Endometrial microvascular endothelial cells (primary cell): ENCODE data around the gene DPP10. TPM values are rescaled to one million over a fixed set of nuclear protein-coding genes. Genes with fewer than 3 reads are reported as not detected.
"Not testable (repeated sequence)": the region's sequence is repeated elsewhere in the genome, so short reads cannot be mapped to it uniquely, and the experiment has no call there.

Experiments
- in situ Hi-C: cut with HindIII; loops from 2 replicates; pipeline ENCODE4 v1.10.0; 2017; ENCODE audit warnings: low sequenced_read_pairs, low pct_unique_long_range_greater_than_20kb; ENCODE audit errors: inconsistent ontology term
- total RNA-seq: library from RNA; depleted of rRNA; stranded (reverse); fragments of >200 nt; gene quantifications from one replicate; pipeline ENCODE4 v1.2.3, GENCODE V29; 2015; ENCODE audit errors: inconsistent ontology term

Gene DPP10
- total RNA-seq, 1 donor from 2014 or later = not detected

DNA sequence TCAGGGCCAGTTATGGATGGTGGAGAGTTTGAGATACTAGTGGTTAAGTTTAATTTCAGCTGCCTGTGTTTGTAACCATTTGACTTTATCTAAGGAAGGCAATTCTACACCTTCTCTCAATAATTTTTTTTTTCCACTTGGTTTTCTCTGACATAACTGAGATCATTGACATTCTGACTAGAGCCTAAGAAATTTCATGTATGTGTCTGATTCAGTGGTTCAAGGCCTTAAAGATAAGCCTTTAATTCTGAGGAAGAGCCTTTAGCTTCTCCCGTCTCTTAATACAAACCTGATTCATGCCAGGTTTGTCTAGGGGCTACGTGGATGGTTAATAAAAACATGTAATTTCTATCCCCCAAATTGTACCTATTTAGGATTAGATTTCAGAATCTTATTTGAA is 971.4 kb downstream of the DPP10 start:
- in situ Hi-C loops = no loop called here

DNA sequence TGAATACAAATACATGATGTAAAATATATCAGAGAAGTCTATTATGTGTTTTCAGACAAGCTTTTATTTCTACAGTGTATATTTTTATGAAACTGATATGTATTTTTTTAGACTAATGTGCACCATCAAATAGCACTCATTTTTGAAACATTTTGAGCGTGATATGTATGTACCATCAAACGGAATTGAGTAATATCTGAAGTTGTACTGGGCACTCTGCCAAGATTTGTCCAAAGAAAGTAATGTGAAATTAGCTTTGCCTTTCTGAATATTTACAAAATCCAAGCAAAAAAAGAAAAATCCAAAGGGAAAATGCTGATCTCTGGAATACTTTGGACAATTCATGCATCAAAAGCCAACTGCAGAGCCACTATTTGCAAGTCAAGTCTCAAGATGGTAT is 972.0 kb downstream of the DPP10 start:
- in situ Hi-C loops = no loop called here

DNA sequence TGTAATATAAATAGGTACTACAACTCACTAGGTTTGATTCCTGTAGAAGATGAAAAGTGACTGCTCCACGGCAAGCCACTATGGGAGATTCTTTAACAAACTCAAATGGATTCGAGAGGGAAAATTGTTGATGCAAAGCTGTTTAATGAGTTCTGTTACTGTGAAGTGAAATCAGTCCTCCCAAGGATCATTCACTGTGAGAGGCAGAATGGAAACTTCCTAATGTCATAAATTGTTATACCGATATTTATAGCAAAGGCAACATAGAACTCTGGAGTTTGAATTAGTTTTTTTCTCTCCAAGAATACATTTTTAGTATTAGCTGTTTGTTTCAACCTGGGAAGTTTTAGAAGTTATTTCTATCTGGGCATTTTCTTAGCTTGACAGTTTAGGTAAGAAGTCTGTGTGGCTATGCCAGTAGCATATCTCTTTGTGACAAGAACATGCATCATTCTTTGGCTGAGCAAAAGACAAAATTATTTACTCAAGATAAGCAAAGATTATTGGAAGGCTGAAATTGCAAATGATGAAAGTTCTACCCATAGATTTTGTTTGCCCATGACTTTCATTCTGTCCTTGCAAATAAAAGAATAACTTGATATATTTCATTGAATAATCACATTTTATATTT is 979.7 kb downstream of the DPP10 start:
- in situ Hi-C loops = no loop called here

DNA sequence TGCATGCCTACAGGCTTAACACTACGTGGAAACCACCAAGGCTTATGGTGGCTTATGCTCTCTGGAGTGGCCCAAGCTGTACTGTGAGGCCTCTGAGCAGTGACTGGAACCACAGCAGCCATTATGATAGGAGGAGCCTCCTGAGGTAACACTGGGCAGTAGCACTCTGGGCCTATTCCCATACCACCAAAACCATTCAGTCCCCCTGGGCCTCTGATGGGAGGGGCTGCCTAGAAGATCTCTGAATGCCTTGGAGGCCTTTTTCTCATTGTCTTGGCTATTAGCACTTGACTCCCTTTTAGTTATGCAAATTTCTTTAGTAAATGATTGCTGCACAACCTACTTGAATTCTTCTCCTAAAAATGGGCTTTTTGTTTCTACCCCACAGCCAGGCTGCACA is 985.0 kb downstream of the DPP10 start:
- in situ Hi-C loops = no loop called here

DNA sequence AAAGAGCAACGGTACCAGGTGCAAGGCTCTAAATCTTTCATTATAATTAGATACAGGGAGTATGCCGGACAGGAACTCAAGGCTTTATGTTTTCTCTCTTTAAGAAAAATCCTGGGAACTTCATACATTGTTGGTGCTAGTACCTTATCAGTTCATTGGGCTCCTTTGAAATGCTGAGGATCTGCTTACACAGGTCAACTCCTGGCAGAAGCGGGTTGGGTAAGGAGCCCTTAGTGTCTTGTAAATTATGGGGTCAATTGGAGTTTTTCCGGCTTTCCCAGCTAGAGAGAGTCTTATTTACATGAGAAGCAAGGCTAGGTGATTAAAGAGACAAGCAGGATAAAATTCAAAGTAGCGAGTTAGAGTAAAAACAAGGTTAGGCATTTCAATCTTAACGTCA is 998.3 kb downstream of the DPP10 start:
- in situ Hi-C loops = not testable (repeated sequence)

DNA sequence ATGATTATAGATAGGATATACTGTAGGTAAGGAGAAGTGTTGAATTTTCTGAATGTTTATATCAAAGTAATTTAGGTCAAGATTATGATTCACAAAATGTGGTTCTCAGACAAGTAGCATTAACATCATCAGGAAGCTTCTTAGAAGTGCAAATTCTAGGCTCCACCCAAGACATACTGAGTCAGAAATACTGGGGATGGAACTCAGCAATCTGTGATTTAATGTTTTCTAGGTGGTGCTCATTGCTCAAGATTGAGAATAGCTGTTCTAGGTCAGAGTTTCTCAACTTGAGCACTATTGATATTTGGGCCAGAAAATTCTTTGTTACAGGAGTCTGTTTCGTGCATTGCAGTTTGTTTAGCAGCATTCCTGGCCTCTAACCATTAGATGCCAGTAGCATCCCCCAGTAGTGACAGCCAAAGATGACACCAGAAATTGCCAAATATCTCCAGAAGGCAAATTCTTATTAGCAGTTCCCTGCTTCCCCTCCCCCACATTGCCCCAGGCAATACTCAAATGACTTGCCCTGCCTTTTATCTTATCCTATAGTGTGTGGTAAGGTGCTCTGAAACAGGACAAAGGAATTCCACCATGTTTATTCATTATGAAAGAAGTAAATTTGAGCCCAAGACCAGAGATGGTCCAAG is 1001.2 kb downstream of the DPP10 start:
- in situ Hi-C loops = no loop called here

DNA sequence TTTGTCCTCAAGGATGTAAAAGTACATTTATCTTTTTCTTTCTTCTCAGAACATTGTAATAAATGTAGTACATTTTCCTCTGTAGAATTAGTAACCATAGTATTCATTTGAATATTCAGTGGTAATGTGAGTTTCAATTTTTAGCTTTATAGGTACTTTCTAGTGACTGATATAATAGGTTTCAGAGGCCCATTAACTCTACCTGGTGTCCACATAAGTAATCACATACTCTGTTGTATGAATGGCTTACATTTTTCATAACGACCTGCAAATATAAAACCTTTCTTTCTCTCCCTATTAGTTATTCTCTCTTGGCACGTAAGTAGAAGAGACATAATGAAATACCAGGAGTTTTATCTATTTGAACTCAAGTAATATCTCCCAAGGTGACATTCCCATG is 1017.6 kb downstream of the DPP10 start:
- in situ Hi-C loops = no loop called here

DNA sequence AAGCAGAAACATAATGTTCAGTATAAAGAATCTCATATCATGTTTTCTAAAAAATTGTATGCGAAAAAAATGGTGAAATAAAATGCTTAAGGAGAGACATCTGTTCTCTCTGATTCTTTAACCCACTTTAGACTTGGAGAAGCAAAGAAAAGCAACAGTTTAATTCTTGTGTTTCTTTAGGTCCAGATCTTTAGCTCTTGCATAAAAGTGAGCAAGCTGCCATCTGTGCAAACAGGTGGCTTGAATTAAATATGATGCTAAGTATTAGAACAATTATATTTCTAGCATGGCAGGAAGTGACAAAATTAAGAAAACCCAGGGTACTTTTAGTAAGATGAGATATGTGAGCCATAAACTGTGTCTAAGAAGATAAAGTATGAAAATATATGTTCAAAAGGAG is 1038.3 kb downstream of the DPP10 start:
- in situ Hi-C loops = no loop called here

DNA sequence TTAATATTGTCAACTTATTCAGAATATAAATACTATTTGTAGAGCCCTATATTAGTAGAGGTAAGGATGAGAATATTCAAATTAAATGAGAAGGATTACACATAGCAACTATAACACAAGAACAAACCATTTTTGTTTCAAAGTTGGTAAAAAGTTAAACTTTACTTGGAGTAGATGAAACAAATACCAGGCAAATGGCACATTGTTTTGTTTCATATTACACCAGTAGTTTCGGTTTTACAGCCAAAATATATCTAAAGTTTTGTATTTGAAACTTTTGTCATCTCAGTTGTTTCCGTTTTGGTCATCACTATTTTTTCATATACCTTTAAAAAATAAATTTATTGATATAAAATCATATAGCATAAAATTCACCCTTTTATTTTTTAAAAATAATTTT is 1039.4 kb downstream of the DPP10 start:
- in situ Hi-C loops = no loop called here

DNA sequence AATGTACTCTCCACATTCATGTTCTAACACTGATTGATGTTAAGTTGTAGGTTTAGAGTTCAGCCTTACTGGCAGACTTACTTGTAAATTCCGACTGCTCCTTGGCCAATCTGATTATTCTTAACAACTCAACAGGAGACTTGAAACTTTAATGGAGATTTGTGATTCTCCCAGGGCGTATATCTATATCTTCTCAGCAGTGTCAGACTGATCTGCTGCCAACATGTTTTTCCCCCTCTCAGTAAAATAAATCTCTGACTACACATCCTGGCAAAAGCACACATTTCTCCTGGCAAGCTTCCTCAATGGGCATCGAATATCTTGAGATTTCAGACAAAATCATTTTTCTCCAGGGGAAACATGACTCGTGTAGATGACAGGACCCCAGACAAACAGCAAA is 1041.2 kb downstream of the DPP10 start:
- in situ Hi-C loops = no loop called here

DNA sequence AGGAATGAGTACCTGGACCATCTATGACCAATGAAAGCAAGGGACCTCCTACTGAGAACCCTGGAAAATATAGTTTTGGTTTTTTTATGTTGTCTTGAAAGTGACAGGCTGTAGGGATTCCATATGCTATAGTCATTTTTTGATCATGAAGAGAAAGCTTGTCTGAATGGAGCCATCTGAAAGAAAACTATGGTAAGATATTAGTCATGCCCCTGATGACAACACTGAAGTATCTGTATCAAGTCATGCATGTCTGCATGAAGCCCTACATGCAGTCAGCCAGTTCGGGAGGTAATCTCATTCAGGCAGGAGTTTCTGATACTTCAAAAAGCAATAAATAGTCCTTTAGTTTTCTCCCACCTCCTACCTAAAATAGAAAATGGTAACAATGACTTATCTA is 1042.0 kb downstream of the DPP10 start:
- in situ Hi-C loops = no loop called here

DNA sequence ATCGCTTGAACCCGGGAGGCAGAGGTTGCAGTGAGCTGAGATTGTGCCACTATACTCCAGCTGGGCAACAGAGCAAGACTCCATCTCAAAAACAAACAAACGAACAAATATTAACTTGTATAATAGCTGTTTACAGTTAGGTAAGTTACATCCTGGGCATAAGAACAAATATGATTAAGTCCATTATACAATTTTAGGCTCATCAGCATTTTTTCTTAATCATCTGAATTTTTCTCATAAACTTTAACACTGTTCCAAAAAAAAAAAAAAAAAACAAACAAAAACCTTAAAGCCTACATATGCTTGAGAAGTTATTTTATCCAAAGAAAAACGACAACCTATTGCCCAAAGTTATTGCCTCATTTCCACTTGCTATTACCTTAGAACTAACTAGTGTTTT is 1042.5 kb downstream of the DPP10 start:
- in situ Hi-C loops = no loop called here

DNA sequence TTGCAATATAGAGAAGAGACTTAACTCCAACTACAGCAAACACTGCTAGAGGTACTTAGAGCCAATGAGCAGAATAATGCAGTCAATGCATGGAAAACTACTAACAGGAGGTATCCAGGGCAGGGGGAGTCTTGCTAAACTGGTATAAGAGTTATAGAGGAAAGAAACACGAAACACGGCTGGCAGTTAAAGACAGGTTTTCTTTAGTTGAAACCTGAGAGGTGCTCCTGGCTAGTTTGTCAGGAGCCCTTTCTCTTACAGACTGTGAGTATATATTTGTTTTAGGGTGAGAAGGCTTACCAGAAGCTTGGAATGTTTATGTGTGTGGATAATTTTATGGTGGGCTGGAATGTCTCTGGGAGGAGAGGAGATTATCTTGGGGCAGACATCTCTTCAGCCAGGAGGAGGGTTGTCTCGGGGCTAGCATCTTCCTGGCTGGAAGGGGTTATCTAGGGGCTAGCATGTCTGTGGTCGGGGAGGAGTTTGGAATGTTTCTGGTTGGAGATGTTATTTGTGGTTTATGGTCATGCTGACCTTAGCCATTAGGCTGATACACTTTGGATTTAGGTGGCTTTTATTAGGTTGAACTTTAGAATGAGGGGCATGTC is 1048.8 kb downstream of the DPP10 start:
- in situ Hi-C loops = no loop called here

DNA sequence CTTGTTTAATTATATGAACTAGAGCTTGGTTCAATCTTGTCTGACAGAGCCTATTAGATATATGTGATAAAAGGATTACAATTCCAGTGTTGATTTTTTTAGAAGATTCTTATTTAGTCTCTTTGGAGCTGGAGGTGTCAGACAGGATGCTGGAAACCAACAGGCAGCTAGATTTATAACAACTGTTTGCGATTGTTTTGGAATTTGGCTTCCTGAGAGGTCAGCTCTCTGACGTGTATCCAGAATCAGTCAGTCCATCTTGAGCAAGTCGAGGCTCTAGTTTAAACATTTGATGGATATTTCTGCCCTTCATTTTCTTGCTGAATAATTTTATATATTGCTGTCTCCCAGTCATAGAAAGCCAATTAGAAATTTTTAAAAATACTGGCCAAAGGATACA is 1062.9 kb downstream of the DPP10 start:
- in situ Hi-C loops = no loop called here

DNA sequence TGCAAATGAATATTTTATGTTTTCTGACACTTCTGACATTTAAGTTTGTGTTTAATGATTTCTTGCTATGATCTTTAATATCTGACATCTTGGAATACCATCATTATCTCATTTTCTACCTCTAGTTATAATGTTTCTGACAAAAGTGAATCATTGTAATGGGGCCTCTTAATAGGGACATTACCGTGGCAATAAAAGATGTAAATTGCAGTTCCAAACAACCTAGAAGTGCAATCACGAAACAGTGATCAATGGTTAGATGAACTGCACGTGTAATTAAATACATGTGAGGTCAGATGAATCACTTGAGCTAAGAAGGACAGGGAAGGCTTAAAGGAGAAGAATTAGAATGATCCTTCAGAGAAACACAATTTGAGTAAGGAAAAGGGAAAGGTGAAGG is 1078.3 kb downstream of the DPP10 start:
- in situ Hi-C loops = no loop called here

DNA sequence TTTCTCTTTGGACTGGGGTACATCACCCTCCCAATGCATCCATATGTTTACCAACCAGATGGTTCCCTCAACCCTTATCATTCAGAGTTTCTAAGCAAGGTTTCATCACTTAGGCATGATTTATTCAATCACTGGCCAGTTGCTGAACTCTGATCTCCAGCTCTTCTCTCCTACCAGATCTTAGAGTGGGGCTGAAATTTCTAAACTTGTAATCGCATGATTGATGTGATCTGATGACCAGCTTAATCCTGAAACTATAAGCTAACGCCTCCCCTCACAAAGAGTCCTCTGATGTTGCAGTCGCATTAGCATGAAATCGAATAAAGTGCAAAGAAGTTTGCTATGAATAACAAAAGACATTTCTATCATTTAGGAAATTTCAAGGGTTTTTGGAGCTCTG is 1082.0 kb downstream of the DPP10 start:
- in situ Hi-C loops = no loop called here

DNA sequence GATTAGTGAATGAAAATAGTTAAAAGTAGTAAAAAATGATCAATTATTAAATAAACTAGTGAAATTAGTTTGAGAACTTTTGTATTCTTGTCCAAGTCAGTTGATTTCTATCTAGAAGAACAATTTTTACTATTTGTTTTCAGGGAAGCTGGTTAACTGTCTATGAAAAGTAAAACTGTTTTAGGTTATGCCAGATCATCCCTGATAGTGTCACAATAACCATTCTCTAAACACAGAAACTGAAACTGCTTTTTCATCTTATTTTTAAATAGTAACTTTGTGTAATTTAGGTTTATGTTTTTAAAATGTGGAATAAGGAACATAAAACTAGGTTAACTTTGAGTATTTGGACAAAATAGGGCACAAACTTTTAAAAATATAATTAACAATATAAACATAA is 1087.2 kb downstream of the DPP10 start:
- in situ Hi-C loops = no loop called here

DNA sequence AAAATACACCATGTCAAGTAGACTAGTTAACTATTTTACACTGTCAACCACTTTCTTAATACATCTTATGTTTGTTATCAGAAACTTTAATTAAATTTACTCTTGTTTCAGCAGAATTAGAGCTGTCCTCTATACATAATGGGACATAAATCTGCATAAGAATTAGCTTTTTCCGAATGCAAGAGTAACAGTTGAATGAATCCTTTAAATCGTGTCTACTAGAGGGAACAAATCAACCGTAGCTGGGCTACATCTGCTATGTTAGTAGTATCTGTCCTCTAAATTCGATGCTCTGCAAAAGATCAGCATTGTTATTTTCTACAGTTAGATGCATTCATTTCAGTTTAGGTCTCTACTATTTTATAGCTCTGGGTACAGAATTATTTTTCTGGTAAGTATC is 1090.6 kb downstream of the DPP10 start:
- in situ Hi-C loops = no loop called here

DNA sequence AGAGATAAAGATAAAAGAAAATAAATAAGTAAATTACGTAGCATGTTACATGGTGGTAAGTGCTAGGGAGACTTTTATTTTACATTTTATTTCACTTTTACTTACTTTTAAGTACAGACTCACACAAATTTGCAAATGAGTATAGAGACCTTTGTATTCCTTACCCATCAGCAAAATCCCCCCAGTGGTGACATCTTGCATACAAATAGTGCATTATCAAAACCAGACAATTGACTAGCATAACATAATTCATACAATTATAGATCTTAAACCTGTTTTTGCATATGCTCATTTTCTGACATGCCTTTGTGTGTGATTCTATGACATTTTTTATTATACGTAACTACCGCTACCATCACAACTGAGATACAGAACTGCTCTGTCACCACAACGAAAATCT is 1099.4 kb downstream of the DPP10 start:
- in situ Hi-C loops = no loop called here

DNA sequence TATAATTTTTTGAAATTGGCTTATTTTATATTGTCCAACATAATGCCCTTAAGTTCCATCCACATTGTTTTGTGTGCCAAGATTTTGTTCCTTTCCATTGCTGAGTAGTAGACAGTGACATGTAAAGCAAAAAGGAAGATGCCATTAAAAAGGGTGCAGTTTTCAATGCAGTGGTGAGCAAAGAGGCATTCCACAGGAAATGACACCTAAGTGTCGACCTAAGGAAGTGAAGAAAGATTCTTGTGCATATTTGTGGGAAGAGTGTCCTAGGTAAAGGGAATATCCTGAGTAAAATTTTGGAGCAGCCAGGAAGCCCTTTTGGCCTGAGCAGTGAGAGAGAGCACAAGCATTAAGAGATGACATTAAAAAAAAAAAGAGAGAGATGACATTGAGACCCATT is 1099.9 kb downstream of the DPP10 start:
- in situ Hi-C loops = no loop called here

DNA sequence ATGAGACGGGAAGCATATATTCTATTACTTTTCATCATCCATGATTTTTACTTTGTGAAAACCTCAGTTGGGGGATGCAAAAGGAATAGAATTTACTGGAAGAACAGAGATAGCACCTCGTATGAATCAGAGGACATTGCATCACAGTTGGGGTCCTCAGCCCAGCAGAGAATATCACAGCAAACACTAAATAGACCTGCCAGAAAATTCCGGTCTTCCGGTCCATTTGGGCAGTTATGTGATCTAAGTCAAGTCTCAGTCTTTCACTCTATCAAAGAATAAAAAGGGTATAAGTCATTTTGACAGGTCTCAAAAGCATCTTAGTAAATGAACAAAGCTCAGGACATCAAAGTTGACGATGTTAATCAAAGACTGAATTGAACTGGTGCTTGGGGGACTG is 1100.6 kb downstream of the DPP10 start:
- in situ Hi-C loops = no loop called here
